HG03460 (cell line): ENCODE data around the gene ATP8A1.
"Not testable (repeated sequence)": the region's sequence is repeated elsewhere in the genome, so short reads cannot be mapped to it uniquely, and the experiment has no call there.

Source experiments
- ATAC-seq: cut with Tn5 transposase; IDR thresholded peaks from one replicate; pipeline ENCODE4 v1.9.1; 2021; ENCODE audit not compliant: unreplicated experiment

ATP8A1 gene

GRCh38 chr4:42652529-42653231 is 4.2 kb downstream of the ATP8A1 start:
- not testable (repeated sequence) for ATAC-seq

- no peak for ATAC-seq
Measured at GRCh38 chr4:42649870-42650269, 7.0 kb downstream of the ATP8A1 start.

DNA sequence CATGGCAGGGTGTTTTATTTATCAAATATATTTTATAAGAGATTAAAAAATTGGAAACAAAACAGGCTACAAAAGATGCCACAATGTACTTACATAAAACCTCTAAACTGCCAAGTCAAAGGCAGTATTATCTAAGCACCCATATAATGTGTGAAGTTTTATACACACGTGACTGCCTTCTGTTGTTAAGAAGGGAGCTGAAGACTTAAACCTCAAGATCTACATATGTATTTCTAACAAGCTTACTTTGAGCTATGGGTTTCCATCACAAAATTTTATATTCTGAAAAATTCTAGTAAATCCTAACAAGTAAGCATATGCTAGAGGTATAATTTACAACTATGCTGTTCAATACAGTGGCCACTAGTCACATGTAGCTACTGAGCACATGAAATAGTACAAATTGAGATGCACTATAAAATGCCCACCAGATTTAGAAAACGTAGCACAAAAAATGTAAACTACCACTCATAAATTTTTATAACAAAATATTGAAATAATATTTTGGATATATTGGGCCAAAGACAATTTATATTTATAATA is 9.8 kb downstream of the ATP8A1 start:
- no peak for ATAC-seq

DNA sequence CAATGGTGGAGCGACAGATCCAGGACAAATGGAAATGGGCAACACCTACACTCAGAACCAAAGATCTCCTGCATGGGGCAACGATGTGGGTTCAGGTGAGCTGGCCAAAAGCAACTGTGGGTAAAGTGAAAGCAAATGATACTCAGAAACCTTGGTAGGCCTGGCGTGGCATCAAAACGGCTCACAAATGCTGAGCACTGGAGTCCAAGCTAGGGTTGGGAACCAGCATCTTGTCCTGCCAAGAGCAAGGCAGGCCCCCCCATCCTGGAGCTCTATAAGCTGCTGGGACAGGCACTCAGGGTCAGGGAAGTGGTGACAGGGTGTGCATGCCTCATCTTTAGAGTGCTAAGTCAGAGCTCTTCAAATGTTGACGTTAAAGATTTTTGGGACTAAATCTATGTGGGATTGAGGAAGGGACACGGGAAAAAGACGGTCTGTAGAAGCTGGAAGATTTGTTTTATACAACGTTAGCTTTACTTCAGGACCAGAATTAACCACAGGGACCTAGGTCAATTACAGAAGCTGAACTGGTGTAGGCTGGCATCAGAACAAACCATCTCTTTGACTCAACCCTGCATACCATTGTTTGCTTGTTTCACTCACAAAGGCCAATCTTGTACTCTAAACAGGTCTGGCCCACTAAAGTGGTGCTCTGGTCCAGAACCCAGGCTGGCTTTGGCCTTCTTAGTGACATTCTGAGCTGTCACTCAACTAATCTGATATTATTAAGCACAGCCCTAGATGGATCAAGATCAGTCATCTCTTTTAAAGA is 10.7 kb downstream of the ATP8A1 start:
- no peak for ATAC-seq

DNA sequence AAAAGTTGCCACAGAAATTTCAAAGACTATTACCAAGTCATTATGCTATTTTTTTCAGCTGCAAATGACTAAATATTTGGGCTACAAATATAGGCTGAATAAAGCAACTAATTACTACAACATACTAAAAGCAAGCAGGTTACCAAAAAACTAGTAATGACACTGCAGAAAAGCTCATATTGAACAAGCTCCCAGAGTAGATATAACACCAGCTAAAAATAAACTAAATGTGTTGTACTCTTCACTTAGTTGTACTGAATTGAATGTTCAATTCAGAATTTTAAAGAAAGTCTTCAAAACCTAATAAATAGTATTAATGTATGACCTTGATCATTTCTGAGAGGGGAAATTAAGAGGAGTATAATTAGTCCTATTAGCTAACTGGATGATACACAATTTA is 12.0 kb downstream of the ATP8A1 start:
- no peak for ATAC-seq

- peak; percentile 56 for ATAC-seq
Measured at GRCh38 chr4:42643685-42644084, 13.2 kb downstream of the ATP8A1 start.

- ATAC-seq: no peak
Measured at GRCh38 chr4:42642845-42643615, 13.9 kb downstream of the ATP8A1 start.

DNA sequence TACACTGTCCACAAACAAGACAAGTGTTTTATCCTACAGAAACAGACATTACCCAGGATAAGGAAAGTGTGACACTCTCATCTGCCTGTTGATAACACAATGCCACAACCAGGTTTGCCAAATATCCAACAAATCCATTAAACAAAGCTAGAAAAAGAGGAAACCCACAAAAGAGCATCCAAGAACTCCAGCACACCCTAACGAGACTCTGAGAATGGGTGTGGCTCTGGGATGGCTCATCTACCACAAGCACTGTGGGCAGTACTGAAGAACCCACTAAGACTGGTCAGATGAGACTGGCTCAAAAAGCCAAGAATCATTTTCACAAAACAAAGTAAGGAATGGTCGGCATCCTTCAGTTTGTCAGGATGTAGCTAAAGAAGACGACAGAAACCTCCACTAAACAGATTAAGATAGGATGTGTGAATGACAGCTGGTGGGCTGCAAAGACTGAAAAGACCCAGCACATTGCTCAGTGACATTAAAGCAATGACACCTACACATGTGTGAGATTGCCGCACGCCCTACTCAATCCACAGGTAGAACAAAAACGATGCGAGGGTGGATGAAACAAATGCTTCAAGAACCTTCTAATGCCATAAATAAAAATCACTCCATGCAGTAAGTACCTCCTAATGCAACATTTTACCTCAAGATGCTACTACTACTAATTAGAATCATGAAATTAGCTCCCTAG is 14.7 kb downstream of the ATP8A1 start:
- no peak for ATAC-seq

DNA sequence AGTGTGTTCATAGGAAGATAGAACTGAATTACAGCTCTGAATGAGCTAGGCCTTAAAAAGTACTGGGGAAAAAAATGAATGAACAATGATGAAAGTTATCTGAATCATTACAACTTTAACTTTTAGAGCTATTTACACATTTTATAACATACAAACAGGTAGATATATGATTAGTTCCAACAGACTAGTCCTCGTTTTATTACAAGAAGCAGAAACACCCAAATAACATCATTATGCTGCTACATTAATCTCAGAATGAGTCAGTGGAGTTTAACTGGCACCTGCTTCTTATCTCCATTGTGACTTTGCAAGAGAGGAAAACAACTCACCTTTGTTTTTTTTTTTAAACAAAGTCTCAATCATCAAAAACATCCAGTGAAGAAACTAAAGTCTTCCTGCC is 15.2 kb downstream of the ATP8A1 start:
- no peak for ATAC-seq

DNA sequence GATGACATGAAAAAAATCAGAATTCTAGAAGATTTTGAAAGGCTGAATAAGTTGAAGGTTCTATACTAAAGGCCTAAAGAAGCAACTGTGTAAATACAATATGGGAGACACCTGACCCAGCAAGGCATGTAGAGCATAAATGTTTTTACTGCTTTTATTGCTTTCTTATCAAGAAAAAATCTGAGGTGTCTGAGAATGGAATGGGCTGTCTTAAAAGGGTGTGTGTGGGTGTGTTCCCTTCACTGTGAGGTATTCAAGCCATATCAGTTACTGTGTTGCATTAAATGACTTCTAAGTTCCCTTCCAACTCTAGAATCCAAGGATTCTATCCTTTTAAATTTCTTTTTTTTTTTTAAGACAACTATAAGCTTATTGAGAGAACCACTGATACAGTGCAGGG is 15.7 kb downstream of the ATP8A1 start:
- ATAC-seq: no peak

- no peak for ATAC-seq
Measured at GRCh38 chr4:42640613-42641012, 16.3 kb downstream of the ATP8A1 start.

- ATAC-seq: peak; percentile 68
Measured at GRCh38 chr4:42638993-42639392, 17.9 kb downstream of the ATP8A1 start.

GRCh38 chr4:42638321-42638720 is 18.6 kb downstream of the ATP8A1 start:
- no peak for ATAC-seq

DNA sequence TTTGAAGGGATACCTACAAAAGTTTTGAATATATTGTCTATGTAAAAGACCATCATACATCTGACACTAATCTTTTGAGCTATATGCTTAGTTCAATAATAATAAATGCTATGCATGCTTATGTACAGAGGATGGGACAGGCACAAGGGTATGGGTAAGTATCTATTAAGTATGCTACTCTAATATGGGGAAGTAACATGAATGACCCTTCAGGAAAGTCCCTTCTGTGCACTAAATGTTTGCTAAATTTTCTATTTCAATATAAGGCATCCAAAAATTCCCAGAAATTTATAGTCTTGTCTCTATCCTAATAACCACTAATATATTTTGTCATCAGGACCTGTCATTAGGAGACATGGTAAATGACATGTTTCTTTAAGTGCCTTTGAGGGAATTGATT is 19.0 kb downstream of the ATP8A1 start:
- ATAC-seq: no peak

DNA sequence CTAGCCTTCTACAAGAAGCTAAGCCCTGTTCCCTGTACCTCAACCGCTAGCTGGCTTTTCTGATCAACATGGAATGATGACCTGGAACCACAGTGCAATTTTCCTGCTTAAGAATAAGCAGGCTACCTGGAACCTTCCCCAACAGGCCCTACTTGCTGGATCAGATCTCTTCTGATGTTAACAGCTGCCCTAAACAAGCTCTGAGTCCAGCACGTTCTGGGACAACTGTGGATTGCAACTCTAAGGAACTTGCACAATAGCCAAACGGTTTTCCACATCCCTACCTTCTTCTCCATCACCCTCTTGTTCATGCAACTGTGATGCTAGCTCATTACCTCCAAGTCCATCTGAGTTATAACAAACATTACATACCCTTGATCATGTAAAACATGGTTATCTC is 19.8 kb downstream of the ATP8A1 start:
- ATAC-seq: no peak

- ATAC-seq: no peak
Measured at GRCh38 chr4:42636645-42636949, 20.3 kb downstream of the ATP8A1 start.

DNA sequence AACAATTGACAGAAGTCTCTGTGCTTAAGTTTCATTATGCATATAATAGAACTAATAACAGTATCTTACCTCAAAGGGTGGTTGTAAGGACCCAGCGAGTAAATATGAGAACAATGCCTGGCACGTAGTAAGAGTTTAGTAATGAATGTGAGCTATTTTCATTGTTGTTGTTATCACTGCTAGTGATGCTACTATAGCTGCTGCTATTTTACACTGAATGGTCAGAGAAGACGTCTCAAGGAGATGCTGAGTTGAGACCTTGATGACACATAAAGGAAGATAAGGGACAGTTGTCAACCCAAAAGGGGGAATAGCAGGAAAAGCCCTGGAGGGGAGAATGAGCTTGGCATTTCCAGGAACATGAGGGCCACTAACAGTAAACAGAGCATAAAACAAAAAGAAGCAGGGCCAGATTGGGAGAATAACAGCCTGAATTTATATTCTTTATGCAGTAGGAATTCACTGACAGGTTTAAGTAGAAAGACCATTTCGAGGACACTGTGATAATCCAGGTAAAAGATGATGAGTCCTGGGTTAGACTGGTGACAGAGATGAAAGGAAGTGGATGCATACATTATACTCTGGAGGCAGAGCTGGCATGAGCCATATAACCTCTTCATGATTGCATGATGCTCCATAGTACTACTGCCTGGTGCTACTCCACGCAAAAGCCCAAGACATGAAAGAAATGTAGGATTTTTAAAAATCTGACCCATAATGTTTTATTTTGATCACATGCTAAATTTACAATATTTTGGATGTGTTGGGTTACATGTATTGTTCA is 23.1 kb downstream of the ATP8A1 start:
- peak; percentile 56 for ATAC-seq

DNA sequence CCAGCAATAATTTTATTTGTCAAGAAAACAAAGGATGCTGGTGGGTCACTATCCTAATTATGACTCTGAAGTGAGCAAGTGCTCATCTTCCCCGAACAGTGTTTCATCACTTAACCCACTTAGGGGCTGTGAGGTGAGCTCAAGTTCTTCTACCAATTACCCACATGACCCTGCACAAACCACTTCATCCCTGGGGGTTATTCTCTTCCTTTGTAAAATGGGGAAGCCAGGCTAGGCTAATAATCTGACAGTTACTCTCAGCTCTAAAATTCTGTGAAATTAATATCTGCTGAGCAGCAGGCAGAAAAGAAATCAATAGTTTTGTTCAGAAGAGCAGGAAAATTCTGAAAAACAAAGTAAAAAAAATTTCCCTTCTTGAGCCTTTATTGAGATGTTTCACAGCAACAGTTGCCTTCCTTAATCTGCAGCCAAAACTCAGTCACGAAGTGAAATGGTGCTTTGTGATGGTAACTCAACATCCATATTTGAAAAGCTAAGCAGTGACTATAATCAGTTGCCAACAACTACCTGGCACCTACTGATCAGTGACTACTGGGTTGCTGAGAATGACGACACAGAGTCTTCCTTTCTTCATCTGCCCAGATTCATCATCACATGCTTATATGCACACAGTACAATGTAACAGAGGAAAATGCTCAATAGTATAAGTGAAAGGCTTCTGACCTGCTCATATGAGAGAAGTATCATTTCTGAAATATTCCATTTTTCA is 24.1 kb downstream of the ATP8A1 start:
- ATAC-seq: no peak

GRCh38 chr4:42630908-42631307 is 26.0 kb downstream of the ATP8A1 start:
- no peak for ATAC-seq

GRCh38 chr4:42628740-42629139 is 28.2 kb downstream of the ATP8A1 start:
- no peak for ATAC-seq
